Stimulated activated memory B cell treated with anti-CD40 and anti-IgM and Interleukin-4, amounts not matched to agents 10 μg/mL and 1 μg/mL and 100 μg/mL, for 72 hours (primary cell): ENCODE results near the gene SNX30.

Source experiments
- ATAC-seq: fragments of 150-1000 bp; cut with Tn5 transposase; 2 replicates; pipeline ENCODE4 v1.10.0; 2021
- H3K27ac Mint-ChIP-seq: one replicate; pipeline ENCODE4 v1.8.0; 2022; ENCODE audit warnings: mild to moderate bottlenecking, mixed read lengths
- H3K27me3 Mint-ChIP-seq: one replicate; pipeline ENCODE4 v1.8.0; 2022; ENCODE audit warnings: mixed read lengths
- H3K36me3 Mint-ChIP-seq: one replicate; pipeline ENCODE4 v1.8.0; 2022; ENCODE audit warnings: mixed read lengths
- H3K4me1 Mint-ChIP-seq: one replicate; pipeline ENCODE4 v1.8.0; 2022; ENCODE audit warnings: mixed read lengths
- H3K4me3 Mint-ChIP-seq: one replicate; pipeline ENCODE4 v1.8.0; 2022; ENCODE audit warnings: mild to moderate bottlenecking, moderate library complexity, mixed read lengths
- H3K9me3 Mint-ChIP-seq: one replicate; pipeline ENCODE4 v1.8.0; 2022; ENCODE audit warnings: mixed read lengths

SNX30 gene

GRCh38 chr9:112913326-112913725, 162.8 kb downstream of the SNX30 start:
- no peak overlapping the region for H3K4me3 Mint-ChIP-seq
- H3K4me1 Mint-ChIP-seq = no peaks in the 10 kb centered on the region
- H3K27ac Mint-ChIP-seq = no peak overlapping the region
- no peaks in the 10 kb centered on the region for H3K9me3 Mint-ChIP-seq
- no peaks in the 10 kb centered on the region for H3K27me3 Mint-ChIP-seq
- ATAC-seq = no peak
- H3K36me3 Mint-ChIP-seq = no peaks in the 10 kb centered on the region

- no peaks in the 10 kb centered on the region for H3K36me3 Mint-ChIP-seq
- no peak for ATAC-seq
- H3K27me3 Mint-ChIP-seq = no peaks in the 10 kb centered on the region
- H3K4me1 Mint-ChIP-seq = no peaks in the 10 kb centered on the region
- no peak overlapping the region for H3K4me3 Mint-ChIP-seq
- H3K9me3 Mint-ChIP-seq = no peaks in the 10 kb centered on the region
- no peak overlapping the region for H3K27ac Mint-ChIP-seq
Measured at GRCh38 chr9:112914524-112914923, 164.0 kb downstream of the SNX30 start.

- no peak for ATAC-seq
- H3K36me3 Mint-ChIP-seq = no peaks in the 10 kb centered on the region
- H3K4me3 Mint-ChIP-seq = no peak overlapping the region
- H3K4me1 Mint-ChIP-seq = no peaks in the 10 kb centered on the region
- H3K27me3 Mint-ChIP-seq = no peaks in the 10 kb centered on the region
- no peaks in the 10 kb centered on the region for H3K9me3 Mint-ChIP-seq
- no peak overlapping the region for H3K27ac Mint-ChIP-seq
Measured at GRCh38 chr9:112917047-112917986, 166.8 kb downstream of the SNX30 start.

GRCh38 chr9:112917987-112918362, 167.4 kb downstream of the SNX30 start:
- no peak overlapping the region for H3K27ac Mint-ChIP-seq
- no peak overlapping the region for H3K4me3 Mint-ChIP-seq
- ATAC-seq = no peak
- no peaks in the 10 kb centered on the region for H3K4me1 Mint-ChIP-seq
- no peaks in the 10 kb centered on the region for H3K36me3 Mint-ChIP-seq
- H3K27me3 Mint-ChIP-seq = no peaks in the 10 kb centered on the region
- no peaks in the 10 kb centered on the region for H3K9me3 Mint-ChIP-seq

GRCh38 chr9:112921549-112921948, 171.0 kb downstream of the SNX30 start:
- peaks cover 5% of the 10 kb centered on the region for H3K4me1 Mint-ChIP-seq
- H3K9me3 Mint-ChIP-seq = no peaks in the 10 kb centered on the region
- no peak overlapping the region for H3K27ac Mint-ChIP-seq
- H3K27me3 Mint-ChIP-seq = peaks cover 8% of the 10 kb centered on the region
- H3K36me3 Mint-ChIP-seq = no peaks in the 10 kb centered on the region
- no peak overlapping the region for H3K4me3 Mint-ChIP-seq
- peak; percentile 45 for ATAC-seq
